ENCODE results near the gene CSNK1G2.

The CSNK1G2 gene

GRCh38 chr19:1944916-1945561 lies 4.1 kb downstream of the CSNK1G2 start:
- no peak for DNase-seq

- peak; percentile 30 for DNase-seq
Observed at GRCh38 chr19:1945899-1946298, 4.9 kb downstream of the CSNK1G2 start.

- DNase-seq: no peak
Observed at GRCh38 chr19:1947651-1948209, 6.8 kb downstream of the CSNK1G2 start.

GRCh38 chr19:1949304-1950101 lies 8.5 kb downstream of the CSNK1G2 start:
- no peak for DNase-seq

GRCh38 chr19:1950640-1951039 lies 9.7 kb downstream of the CSNK1G2 start:
- DNase-seq: no peak

GRCh38 chr19:1952635-1953034 lies 11.7 kb downstream of the CSNK1G2 start:
- DNase-seq: no peak

GRCh38 chr19:1953037-1953436 lies 12.1 kb downstream of the CSNK1G2 start:
- no peak for DNase-seq

GRCh38 chr19:1953441-1954094 lies 12.6 kb downstream of the CSNK1G2 start:
- no peak for DNase-seq

GRCh38 chr19:1954532-1954933 lies 13.6 kb downstream of the CSNK1G2 start:
- no peak for DNase-seq

GRCh38 chr19:1955171-1956121 lies 14.5 kb downstream of the CSNK1G2 start:
- DNase-seq: no peak

GRCh38 chr19:1956122-1956494 lies 15.1 kb downstream of the CSNK1G2 start:
- DNase-seq: no peak

- DNase-seq: no peak
Observed at GRCh38 chr19:1956868-1957492, 16.0 kb downstream of the CSNK1G2 start.

GRCh38 chr19:1957562-1958248 lies 16.7 kb downstream of the CSNK1G2 start:
- DNase-seq: no peak

- no peak for DNase-seq
Observed at GRCh38 chr19:1959928-1960589, 19.1 kb downstream of the CSNK1G2 start.

GRCh38 chr19:1961000-1961883 lies 20.3 kb downstream of the CSNK1G2 start:
- no peak for DNase-seq

GRCh38 chr19:1962674-1963073 lies 21.7 kb downstream of the CSNK1G2 start:
- no peak for DNase-seq

GRCh38 chr19:1967087-1967608 lies 26.2 kb downstream of the CSNK1G2 start:
- peak; percentile 15 for DNase-seq

- DNase-seq: no peak
Observed at GRCh38 chr19:1968279-1969175, 27.6 kb downstream of the CSNK1G2 start.

All from activated naive CD4-positive, alpha-beta T cell treated with Interleukin-2 at 50 U/mL for 16 hours (primary cell).